Erythroblast (primary cell): Measurements from ENCODE around the gene SMIM38.

Source experiments
- GATA1 ChIP-seq: IDR thresholded peaks from 2 replicates; pipeline ENCODE4 v1.6.1; 2011; ENCODE audit warnings: low read depth, mild to moderate bottlenecking, control low read depth, low read length, moderate library complexity
- POLR2A ChIP-seq: IDR thresholded peaks from 2 replicates; pipeline ENCODE4 v1.6.1; 2011; ENCODE audit warnings: mild to moderate bottlenecking, low read length

DNA sequence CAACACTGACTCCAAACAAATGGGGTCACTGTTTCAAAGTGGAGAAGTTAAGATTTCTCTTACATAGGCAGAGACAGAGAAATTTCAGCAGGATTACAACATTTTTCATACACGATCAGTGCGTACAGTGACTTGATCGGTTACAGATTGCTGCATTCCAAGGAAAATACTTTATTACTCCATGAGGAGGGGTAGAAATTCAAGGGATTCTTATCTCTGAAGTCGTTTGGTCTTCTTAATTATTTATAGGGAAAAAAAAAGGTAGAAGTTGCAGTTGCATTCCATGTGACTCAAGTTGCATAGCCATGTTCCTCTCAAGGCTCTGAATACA is 10.7 kb upstream of the SMIM38 start:
- no peak for TF ChIP-seq POLR2A
- TF ChIP-seq GATA1: no peak
